Measurements from ENCODE around the gene ZNF577. TPM values are rescaled to one million over a fixed set of nuclear protein-coding genes. Genes with fewer than 3 reads are reported as not detected.

ZNF577 gene
- 1 to 10 TPM; 9.0 TPM for total RNA-seq

DNA sequence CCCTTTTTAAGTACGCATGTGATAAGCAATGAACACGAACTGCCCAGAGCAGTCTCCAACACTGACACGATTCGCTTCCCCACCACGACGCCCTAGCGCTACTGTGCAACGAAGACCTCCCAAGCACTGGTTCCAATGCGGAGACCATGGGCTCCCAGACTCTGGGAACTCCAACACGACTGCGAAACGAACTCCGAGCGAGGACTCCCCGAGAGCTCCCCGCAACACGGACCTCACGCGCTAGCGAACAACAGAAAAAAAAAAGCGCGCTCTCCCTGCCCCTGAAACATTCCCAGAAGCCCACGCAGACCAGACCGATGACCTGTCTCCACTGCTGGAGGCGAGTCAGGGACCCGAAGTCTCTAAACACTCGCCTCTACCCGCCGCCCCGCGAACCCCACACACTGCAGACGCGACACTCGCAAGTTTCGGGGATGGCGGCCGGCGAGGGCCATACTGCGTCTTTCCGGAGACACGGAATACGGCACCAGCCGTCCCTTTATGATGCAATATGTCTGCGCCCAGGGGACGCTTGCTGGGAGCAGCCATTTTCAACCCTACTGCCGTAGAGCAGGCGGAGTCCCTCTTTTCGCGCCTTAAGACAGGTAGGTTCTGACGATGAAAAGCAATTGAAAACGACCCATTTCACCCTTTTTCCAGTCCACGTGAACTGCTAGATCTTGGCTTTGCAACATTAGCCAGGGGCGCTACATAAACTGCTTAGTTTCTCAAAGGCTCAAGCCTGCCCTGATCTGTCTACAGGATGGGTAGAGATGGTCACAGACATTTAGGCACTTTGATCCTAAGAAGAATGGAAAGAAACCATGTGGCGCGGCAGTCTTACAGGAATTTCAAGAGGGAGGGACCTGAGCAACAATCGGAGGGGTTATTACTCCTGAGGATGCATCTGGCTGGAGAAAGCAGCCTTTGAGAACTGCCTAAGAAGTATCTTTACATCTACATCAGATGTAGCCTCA, at the start of gene ZNF577:
ZNF577 (minus strand) TSS at position 430 of the 977 bp plus-strand sequence. CDS start 7,569 bp downstream, outside the sequence.

DNA sequence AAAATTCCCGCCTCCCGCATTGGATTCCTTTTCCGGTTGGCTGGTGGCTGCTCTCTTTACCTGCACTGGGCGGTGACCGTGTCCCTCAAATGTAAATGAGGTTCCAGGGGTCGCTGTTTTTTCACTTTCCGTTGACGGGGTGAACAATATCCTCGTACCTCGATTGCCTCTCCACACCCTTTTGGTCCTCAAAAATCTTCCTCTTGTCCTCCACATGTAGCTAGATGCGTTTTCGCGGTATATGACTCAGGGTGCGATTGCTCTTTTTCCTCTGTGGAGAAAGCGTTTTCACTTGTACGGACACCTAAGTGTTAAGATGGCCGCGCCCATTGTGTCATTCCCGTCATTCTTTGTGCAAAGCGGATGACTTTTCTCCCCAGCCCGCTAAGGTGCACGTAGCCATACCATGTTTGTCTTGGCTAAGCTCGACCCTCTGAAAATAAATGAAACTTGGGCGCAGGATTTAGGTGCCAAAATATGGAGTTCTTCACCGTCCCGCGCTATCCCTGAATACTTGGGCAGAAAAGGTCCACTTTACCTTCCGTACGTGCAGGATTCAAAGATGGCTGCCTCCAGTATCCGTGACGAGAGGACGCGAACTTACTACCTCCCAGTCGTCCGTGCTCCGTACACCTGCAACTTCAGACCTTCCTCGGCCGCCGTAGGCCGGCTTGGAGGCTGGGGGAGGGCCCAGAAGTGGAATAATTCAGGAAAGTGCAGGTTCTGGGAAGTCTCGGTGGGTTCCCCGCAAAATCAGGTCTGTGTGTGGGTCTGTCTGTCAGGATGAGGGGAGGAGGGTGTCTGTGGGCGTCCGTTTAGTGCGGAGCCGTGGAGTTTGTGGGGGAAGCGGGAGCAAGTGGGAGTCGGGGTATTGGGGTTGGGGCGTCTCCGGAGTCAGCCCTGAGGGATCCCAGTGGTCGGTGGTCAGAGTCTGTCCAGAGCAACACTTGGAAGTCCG, 39.3 kb upstream of the ZNF577 start, which contains the start of gene ZNF613:
ZNF613 (plus strand) TSS at position 689 of the 958 bp plus-strand sequence. CDS start 8,749 bp downstream, outside the sequence.

DNA sequence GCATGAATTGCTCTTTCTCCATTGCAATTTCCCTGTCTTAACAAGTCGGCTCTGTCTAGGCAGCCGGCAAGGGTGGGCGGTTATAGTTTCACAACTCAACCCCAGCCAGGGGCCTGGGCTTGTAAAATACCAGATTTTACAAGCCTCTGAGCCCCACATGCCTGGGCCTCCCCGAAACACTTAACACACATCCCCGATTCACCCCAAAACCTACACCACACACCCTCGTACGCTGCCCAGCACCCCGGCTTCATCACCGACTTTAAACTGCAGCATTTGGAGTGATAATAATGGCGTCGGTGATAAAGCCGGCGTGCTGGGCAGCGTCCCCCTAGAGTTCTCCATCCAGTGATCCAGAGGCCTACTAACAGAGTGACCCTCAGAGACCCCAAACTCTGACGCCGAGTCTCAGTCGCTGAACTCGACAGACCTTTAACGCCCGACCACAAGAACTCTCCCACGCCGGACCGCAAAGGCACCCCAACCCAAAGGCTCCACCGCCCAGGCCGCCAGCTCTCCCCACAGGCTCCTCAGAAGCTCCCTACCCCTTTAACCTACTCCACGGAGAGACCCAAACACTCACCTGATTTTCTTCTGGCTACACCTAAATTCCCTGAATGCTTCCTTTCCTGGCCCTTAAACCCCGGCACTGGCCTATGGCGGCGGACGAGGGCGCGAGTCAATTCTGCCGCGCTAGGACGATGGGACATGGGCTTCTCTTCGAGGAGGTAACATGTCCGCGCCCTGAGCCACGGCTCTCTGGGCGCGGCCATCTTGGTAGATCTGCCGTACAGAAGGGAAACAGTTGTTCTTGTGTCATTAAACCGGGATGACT, 16.8 kb upstream of the ZNF577 start, which contains the start of gene ZNF649:
ZNF649 (minus strand) TSS at position 687 of the 835 bp plus-strand sequence. CDS start 4,910 bp downstream, outside the sequence.

Other genes with a start within 250 kb of the ZNF577 start
- not detected for gene SIGLEC14, start 241.1 kb downstream of the ZNF577 start, total RNA-seq
- 1 to 10 TPM; 3.1 to 4.1 TPM for gene SPACA6, start 194.6 kb downstream of the ZNF577 start, total RNA-seq
- not detected for gene HAS1, start 164.0 kb downstream of the ZNF577 start, total RNA-seq
- gene FPR1, start 136.1 kb downstream of the ZNF577 start, total RNA-seq = not detected
- not detected for gene FPR2, start 126.8 kb downstream of the ZNF577 start, total RNA-seq
- not detected for gene FPR3, start 92.8 kb downstream of the ZNF577 start, total RNA-seq
- gene ZNF649, start 17.1 kb upstream of the ZNF577 start, total RNA-seq = 10 to 100 TPM; 13.2 to 15.2 TPM
- gene ZNF613, start 39.5 kb upstream of the ZNF577 start, total RNA-seq = 1 to 10 TPM; 6.7 to 7.3 TPM
- 10 to 100 TPM; 19.2 to 20.2 TPM for gene ZNF350, start 98.9 kb upstream of the ZNF577 start, total RNA-seq
- gene ZNF615, start 120.3 kb upstream of the ZNF577 start, total RNA-seq = 10 to 100 TPM; 15.1 to 17.3 TPM
- 10 to 100 TPM; 10.6 to 10.7 TPM for gene ZNF614, start 140.4 kb upstream of the ZNF577 start, total RNA-seq
- gene ZNF432, start 160.9 kb upstream of the ZNF577 start, total RNA-seq = 10 to 100 TPM; 17.1 to 17.2 TPM
- gene ZNF841, start 207.8 kb upstream of the ZNF577 start, total RNA-seq = 10 to 100 TPM; 30.4 to 30.7 TPM

Measured in activated naive CD4-positive, alpha-beta T cell treated with anti-CD3 and anti-CD28 coated beads, Interleukin-2, amount 10 ng/mL, durations not matched to agents 5 hours and 36 hours (primary cell).